NCI-H2196 treated with DMSO at 0.1 percent for 48 hours (cell line): Measurements from ENCODE around the gene OTOGL.
"Not testable (repeated sequence)": the region's sequence is repeated elsewhere in the genome, so short reads cannot be mapped to it uniquely, and the experiment has no call there.

ENCODE experiments used
- DNase-seq: peaks from one replicate; lab custom pipeline; 2025; ENCODE audit not compliant: unreplicated experiment; lab: John Stamatoyannopoulos, UW

The OTOGL gene

DNA sequence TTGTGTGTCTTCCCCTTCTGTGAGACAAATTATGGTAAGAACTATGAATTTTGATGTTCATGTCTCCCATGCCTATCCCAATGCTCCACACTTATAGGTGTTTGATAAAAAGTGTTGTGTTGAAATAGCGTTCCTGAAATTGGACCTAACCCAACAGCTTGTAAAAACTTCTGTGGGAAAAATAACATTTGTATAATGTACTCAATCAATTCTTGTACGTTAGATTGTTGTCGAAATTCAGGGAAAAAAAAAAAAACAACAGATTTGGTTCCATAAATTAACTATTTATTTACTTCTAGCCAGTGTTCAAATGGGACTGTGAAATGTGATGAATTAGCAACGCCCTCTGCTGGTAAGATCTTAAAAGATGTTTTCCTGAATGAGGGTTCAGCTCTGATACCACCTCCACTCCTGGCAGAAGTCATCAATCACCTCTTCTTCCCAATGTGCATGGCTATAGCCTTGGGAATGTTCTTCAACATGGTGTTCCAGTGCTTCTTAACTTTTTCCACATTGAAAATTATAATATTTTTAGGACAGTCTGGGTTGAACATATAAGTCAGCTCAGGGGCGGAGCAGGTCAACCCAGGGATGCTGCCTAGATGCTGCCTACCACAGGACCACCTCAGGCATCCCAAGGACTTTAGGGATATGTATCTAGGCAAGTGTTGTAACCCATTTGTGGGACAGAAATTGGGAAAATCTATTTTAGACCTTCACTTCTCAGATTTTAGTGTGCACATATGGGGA lies 170.6 kb downstream of the OTOGL start:
- DNase-seq = peak; percentile 12

- no peak for DNase-seq
Observed at GRCh38 chr12:80271780-80272179, 172.4 kb downstream of the OTOGL start.

GRCh38 chr12:80272387-80272915 lies 173.1 kb downstream of the OTOGL start:
- DNase-seq = no peak

- no peak for DNase-seq
Observed at GRCh38 chr12:80273144-80273543, 173.8 kb downstream of the OTOGL start.

DNA sequence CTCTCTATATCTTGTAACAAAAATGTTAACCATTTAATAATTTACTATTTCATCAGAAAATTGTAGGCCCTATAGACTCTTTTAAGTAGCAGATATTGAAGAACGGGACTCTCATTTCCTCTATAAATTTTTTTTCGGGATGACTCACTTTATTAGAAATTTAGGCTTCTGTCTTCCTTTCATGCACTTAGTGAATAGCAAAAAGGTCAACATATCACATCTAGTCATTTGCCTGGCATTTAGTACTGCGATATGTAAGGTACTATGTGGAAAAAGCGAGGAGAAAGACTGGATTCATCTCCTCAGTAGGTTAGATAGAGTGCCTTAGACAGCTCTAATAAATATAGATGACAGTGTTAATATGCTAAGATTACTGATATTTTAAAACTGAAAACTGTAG lies 178.4 kb downstream of the OTOGL start:
- no peak for DNase-seq

DNA sequence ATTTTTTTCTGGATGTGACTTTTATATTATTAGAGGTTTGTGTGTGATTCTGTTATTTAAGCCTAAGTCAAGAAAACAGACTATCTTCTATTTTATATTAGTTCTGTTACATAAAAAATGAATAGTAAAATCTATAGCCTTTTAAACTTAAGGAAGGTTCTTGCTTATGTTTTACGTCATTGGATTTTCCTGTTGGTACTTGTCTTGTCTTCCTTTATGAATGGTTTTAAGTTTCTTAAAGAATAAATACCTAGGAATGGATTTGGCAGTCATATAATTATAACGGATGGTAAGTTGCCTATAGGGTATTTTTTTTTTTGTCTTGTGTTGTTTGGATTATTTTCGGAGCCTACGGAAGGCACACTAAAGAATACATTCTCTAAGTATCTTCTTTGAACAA lies 182.9 kb downstream of the OTOGL start:
- DNase-seq = no peak

DNA sequence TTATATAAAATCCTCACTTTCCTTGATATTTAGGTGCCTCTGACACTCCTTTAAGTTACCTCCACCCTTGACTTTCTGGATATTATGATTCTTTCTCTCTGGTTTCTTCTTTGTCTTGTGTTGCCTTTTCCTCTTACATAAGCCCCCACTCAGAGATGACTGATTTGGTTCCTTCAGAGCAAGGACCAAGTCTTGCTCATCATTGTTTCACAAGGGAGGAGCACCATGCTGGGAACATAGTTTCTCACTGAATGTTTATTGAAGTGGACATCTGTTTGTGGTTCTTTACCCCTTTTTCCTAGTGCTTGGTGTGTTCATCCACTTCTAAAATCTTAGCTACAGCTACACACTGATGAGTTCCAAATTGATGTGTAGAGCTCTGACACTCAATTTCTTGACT lies 183.4 kb downstream of the OTOGL start:
- DNase-seq = no peak

GRCh38 chr12:80291108-80291754 lies 191.9 kb downstream of the OTOGL start:
- DNase-seq = no peak

DNA sequence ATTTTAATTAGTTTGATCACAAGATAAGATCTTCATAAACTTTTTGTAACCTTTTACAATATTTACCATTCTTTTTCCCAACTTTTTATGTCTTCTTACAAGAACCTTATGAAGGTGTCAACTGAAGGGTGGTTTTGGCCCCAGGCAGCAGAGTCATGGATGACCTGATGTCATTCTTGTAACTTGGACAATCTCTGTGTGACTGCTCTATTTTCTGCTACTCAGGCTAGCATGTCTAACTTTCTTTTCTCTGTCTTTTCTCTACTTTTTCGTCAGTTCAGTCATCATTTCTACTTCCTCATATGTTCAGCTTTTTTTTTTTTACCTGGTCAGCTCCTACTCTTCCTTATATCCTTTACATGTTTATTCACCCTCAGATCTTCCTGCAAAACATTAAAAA lies 194.0 kb downstream of the OTOGL start:
- no peak for DNase-seq

DNA sequence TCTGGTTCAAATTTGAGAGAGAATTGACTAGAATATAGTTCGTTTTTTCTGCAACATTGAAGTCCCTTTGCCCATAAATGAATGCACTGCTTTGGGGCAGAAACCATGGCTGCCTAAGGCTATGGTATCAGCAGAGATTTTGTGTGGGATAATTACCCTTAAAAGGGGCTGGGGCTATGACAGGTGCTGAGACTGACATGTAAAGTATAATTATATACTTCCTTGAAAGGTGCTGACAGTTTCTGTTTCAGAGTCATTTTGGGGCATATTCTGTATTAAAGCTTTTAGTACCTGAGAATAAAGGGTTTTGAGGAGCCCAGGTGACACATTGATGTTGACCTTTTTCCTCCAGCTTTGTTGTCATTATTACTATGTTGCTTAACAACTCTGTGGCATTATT lies 194.4 kb downstream of the OTOGL start:
- no peak for DNase-seq

- no peak for DNase-seq
Observed at GRCh38 chr12:80299219-80299618, 199.9 kb downstream of the OTOGL start.

- no peak for DNase-seq
Observed at GRCh38 chr12:80299976-80300375, 200.6 kb downstream of the OTOGL start.

DNA sequence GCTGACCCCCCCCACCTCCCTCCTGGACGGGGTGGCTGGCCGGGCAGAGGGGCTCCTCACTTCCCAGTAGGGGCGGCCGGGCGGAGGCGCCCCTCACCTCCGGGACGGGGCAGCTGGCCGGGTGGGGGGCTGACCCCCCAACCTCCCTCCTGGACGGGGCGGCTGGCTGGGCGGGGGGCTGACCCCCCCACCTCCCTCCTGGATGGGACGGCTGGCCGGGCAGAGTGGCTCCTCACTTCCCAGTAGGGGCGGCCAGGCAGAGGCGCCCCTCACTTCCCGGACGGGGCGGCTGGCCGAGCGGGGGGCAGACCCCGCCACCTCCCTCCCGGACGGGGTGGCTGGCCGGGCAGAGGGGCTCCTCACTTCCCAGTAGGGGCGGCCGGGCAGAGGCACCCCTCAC lies 208.1 kb downstream of the OTOGL start:
- not testable (repeated sequence) for DNase-seq

GRCh38 chr12:80313209-80313608 lies 213.9 kb downstream of the OTOGL start:
- no peak for DNase-seq

DNA sequence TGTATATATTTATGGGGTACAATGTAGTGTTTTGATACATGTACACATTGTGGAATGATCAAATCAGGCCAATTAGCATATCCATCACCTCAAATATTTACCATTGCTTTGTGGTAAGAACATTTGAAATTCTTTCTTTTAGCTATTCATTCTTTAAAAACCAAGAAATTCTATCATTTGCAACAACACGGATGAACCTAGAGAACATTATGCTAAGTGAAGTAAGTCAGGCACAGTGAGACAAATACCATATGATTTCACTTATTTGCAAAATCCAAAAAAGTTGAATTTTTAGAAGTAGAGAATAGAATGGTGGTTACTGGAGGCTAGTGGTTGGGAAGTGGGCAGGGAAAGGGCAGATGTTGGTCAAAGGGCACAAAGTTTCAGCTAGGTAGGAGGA lies 215.4 kb downstream of the OTOGL start:
- DNase-seq = no peak

DNA sequence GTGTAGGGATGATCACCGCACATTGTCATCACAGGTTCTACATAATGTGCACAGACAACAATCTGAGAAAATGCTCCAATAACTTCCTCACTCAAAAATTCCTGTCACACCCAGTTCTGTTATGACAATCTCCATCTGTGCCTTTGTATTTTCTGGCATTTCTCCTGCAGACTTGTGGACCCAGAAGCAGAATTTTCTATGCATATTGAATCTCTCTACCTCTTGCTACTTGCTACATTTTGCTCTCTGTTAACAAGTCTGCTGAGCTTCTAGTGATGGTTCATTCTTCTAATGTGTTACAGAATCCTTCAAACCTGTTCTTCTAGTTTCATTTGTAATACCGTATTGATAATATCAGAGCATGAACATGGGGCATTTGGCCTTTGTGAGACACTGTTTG lies 216.9 kb downstream of the OTOGL start:
- no peak for DNase-seq

DNA sequence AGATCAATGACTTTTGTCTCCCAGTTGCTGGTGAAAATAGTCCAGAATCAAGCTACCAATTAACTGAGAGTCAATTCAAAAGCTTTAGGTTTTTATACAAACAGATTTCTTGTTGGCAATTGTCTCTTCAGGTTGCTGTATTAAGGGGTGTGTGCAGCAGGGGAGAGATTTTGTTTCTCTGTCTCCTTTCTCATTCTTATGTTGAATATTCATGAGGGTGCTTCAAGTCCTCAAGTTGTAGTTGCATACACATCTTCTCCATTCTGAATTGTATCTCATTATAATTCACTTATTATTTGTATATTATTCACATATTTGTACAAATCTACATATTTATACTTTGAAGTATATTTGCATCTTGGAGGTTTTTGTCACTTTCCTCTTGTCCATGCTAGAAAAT lies 218.0 kb downstream of the OTOGL start:
- no peak for DNase-seq

GRCh38 chr12:80317899-80318298 lies 218.6 kb downstream of the OTOGL start:
- DNase-seq = no peak

GRCh38 chr12:80320121-80320678 lies 220.9 kb downstream of the OTOGL start:
- DNase-seq = no peak

DNA sequence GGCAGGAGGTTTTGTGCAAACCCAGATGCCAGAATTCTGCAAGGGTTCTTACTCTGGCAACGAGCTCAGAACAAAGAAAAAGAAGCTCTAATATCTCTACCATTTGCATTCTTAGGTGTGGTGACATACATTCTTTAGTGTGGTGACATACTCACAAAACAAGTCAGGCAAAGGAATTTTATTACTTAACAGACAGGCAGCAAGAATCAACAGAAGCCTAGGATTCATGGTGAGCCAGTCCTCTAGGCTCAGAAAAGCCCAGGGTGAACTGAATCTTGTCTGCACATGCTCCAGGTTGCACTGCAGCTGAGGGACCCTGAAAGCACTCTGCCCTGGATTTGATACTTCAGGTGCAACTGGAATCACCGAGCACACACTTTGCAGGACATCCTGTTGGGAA lies 222.3 kb downstream of the OTOGL start:
- DNase-seq = no peak

GRCh38 chr12:80325167-80325959 lies 226.0 kb downstream of the OTOGL start:
- DNase-seq = no peak
